ENCODE measurements around the gene TNMD.

Gene TNMD

GRCh38 chrX:100609591-100609990 lies 24.9 kb downstream of the TNMD start:
- no peaks in the 10 kb centered on the region for H3K9me3 ChIP-seq (ENCODE audit: control insufficient read depth, low read depth, low read length)
- peaks cover 32% of the 10 kb centered on the region for H3K4me1 ChIP-seq (ENCODE audit: control insufficient read depth, low read depth, low read length)
- no peak overlapping the region for H3K27ac ChIP-seq (ENCODE audit: low read length)
- H3K9ac ChIP-seq (ENCODE audit: low read length), result no peak overlapping the region
- H3K36me3 ChIP-seq (ENCODE audit: control insufficient read depth, low read depth, low read length), result no peaks in the 10 kb centered on the region
- peak overlapping the region; percentile 42 for H3K4me3 ChIP-seq (ENCODE audit: low read length)
- no peaks in the 10 kb centered on the region for H3K27me3 ChIP-seq (ENCODE audit: control insufficient read depth, insufficient read depth, low read length)

- Histone ChIP-seq H3K9ac (ENCODE audit: low read length) (no peak overlapping the region), H3K27me3 (ENCODE audit: control insufficient read depth, insufficient read depth, low read length) (no peaks in the 10 kb centered on the region), H3K4me1 (ENCODE audit: control insufficient read depth, low read depth, low read length) (peaks cover 36% of the 10 kb centered on the region), H3K36me3 (ENCODE audit: control insufficient read depth, low read depth, low read length) (no peaks in the 10 kb centered on the region), H3K9me3 (ENCODE audit: control insufficient read depth, low read depth, low read length) (no peaks in the 10 kb centered on the region), H3K4me3 (ENCODE audit: low read length) (no peak overlapping the region), H3K27ac (ENCODE audit: low read length) (no peak overlapping the region)
Measured at GRCh38 chrX:100611951-100612350, 27.2 kb downstream of the TNMD start.

DNA sequence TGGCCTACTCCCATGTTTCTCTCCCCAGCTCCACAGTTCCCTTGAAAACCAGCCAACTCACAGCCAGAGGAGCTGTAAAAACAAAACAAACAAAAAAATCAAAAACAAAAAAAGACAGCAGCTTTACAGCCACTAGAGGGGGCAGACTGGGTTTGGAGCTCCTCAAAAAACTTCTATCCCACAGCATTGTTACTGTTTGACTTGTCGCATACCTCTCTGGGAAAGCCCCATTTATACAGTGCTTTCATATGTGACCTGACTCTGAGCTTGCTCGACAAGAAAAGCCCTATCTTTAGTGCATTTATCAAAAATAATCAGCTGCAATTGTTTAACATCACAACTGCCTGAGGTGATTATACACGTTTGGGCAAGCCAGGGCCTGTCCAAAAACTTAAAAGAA lies 30.3 kb downstream of the TNMD start:
- Histone ChIP-seq H3K27me3 (ENCODE audit: control insufficient read depth, insufficient read depth, low read length) (no peaks in the 10 kb centered on the region), H3K4me1 (ENCODE audit: control insufficient read depth, low read depth, low read length) (peaks cover 19% of the 10 kb centered on the region), H3K9me3 (ENCODE audit: control insufficient read depth, low read depth, low read length) (no peaks in the 10 kb centered on the region), H3K9ac (ENCODE audit: low read length) (no peak overlapping the region), H3K36me3 (ENCODE audit: control insufficient read depth, low read depth, low read length) (no peaks in the 10 kb centered on the region), H3K27ac (ENCODE audit: low read length) (no peak overlapping the region), H3K4me3 (ENCODE audit: low read length) (no peak overlapping the region)

DNA sequence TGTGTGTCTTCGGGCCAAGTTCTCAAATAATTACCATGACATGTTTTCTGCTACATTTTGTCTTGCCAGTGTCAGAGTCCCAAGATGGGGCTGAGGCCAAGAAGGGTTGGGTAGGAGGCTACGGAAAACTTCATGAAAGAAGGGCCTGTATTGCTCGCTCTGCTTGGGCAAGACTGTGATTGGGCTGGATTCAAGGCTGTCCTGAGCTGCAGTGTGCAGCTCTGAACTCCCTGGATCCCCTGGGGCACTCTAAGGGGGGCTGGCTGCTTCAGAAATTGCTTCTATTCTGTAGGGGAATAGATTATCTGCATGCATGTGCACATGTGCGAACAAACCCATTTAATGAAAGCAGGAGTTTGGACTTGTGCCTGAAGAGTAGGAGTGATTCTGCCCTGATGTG lies 38.3 kb downstream of the TNMD start:
- H3K36me3 ChIP-seq (ENCODE audit: control insufficient read depth, low read depth, low read length), result peaks cover 7% of the 10 kb centered on the region
- H3K9ac ChIP-seq (ENCODE audit: low read length), result no peak overlapping the region
- no peaks in the 10 kb centered on the region for H3K27me3 ChIP-seq (ENCODE audit: control insufficient read depth, insufficient read depth, low read length)
- no peaks in the 10 kb centered on the region for H3K9me3 ChIP-seq (ENCODE audit: control insufficient read depth, low read depth, low read length)
- H3K4me1 ChIP-seq (ENCODE audit: control insufficient read depth, low read depth, low read length), result no peaks in the 10 kb centered on the region
- H3K27ac ChIP-seq (ENCODE audit: low read length), result no peak overlapping the region
- no peak overlapping the region for H3K4me3 ChIP-seq (ENCODE audit: low read length)

DNA sequence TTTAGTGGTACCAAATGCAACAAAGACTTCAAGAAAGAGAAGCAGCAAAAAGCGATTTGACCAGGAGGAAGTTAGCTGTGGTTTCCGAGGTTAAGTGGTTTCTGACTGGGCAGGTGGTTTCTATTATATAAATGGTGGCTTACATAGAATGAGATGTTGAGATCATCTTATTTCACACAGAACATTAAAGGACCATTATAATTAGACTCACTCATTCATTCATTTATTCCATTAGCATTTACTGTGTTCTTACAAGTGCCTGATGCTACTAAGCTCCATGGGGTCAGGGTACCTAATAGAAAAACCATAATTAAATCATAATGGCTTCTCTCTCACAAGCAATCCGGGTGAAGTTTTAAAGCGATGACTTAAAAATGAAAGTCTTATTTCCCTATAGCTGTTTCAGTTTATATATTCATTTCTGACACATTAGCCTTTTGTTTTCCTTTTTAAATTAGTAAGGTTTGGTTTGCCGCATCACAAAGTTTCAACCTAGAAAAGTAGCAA lies 41.3 kb downstream of the TNMD start:
- Histone ChIP-seq H3K9ac (ENCODE audit: low read length) (no peak overlapping the region), H3K36me3 (ENCODE audit: control insufficient read depth, low read depth, low read length) (peaks cover 36% of the 10 kb centered on the region), H3K27ac (ENCODE audit: low read length) (no peak overlapping the region), H3K4me3 (ENCODE audit: low read length) (no peak overlapping the region), H3K4me1 (ENCODE audit: control insufficient read depth, low read depth, low read length) (no peaks in the 10 kb centered on the region), H3K9me3 (ENCODE audit: control insufficient read depth, low read depth, low read length) (no peaks in the 10 kb centered on the region), H3K27me3 (ENCODE audit: control insufficient read depth, insufficient read depth, low read length) (no peaks in the 10 kb centered on the region)

- Histone ChIP-seq H3K4me3 (ENCODE audit: low read length) (peak overlapping the region; percentile 66), H3K9me3 (ENCODE audit: control insufficient read depth, low read depth, low read length) (no peaks in the 10 kb centered on the region), H3K27me3 (ENCODE audit: control insufficient read depth, insufficient read depth, low read length) (no peaks in the 10 kb centered on the region), H3K4me1 (ENCODE audit: control insufficient read depth, low read depth, low read length) (peaks cover 17% of the 10 kb centered on the region), H3K27ac (ENCODE audit: low read length) (no peak overlapping the region), H3K9ac (ENCODE audit: low read length) (peak overlapping the region; percentile 85), H3K36me3 (ENCODE audit: control insufficient read depth, low read depth, low read length) (peaks cover 47% of the 10 kb centered on the region)
Measured at GRCh38 chrX:100635040-100635439, 50.3 kb downstream of the TNMD start.

DNA sequence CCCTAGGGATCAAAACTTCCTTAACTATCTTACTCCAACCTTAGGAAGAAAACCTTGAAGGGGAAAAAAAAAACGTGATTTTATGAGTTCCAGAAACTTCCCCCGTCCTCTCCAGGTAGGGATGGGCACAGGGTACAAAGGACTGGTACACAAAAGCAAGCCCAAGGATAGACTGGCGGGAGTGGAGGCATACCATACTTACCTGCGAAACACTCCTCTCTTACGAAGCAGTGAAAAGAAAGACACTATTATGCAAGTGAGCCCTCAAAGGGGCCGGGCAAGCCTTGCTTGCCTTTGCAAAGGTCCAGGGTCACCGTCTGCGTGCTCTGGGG lies 51.2 kb downstream of the TNMD start:
- H3K36me3 ChIP-seq (ENCODE audit: control insufficient read depth, low read depth, low read length), result peaks cover 38% of the 10 kb centered on the region
- peaks cover 17% of the 10 kb centered on the region for H3K4me1 ChIP-seq (ENCODE audit: control insufficient read depth, low read depth, low read length)
- peak overlapping the region; percentile 85 for H3K9ac ChIP-seq (ENCODE audit: low read length)
- peak overlapping the region; percentile 66 for H3K4me3 ChIP-seq (ENCODE audit: low read length)
- no peaks in the 10 kb centered on the region for H3K9me3 ChIP-seq (ENCODE audit: control insufficient read depth, low read depth, low read length)
- H3K27ac ChIP-seq (ENCODE audit: low read length), result peak overlapping the region; percentile 58
- H3K27me3 ChIP-seq (ENCODE audit: control insufficient read depth, insufficient read depth, low read length), result no peaks in the 10 kb centered on the region

GRCh38 chrX:100636321-100636991 lies 51.7 kb downstream of the TNMD start, which contains the start of gene TSPAN6:
TSPAN6 (minus strand) TSS chrX:100636806; CDS start chrX:100636694, 112 bp downstream.
- peaks cover 17% of the 10 kb centered on the region for H3K4me1 ChIP-seq (ENCODE audit: control insufficient read depth, low read depth, low read length)
- H3K27me3 ChIP-seq (ENCODE audit: control insufficient read depth, insufficient read depth, low read length), result no peaks in the 10 kb centered on the region
- peak within 1 kb of the TSS; percentile 85 for H3K9ac ChIP-seq (ENCODE audit: low read length)
- no peaks in the 10 kb centered on the region for H3K9me3 ChIP-seq (ENCODE audit: control insufficient read depth, low read depth, low read length)
- peak within 1 kb of the TSS; percentile 66 for H3K4me3 ChIP-seq (ENCODE audit: low read length)
- peak within 1 kb of the TSS; percentile 67 for H3K27ac ChIP-seq (ENCODE audit: low read length)
- peaks cover 33% of the 10 kb centered on the region for H3K36me3 ChIP-seq (ENCODE audit: control insufficient read depth, low read depth, low read length)

DNA sequence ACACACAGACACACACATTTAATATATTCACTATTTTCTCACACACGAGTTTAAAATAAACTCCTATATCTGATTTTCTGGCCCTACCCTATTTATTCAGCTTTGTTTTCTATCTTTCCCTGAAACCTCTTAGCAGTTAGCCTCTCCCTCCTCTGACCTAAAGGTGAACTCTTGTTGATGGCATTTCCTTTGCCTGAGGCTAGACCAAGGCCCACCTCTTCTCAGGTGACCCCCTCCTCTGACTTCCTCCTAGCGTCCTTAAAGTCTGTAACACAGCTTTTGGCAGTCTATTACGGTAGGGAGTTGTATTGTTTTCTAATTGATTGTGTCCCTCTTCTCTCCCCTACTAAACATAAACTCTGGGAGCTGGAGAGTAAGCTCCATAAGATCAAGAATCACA lies 57.6 kb downstream of the TNMD start:
- Histone ChIP-seq H3K9me3 (ENCODE audit: control insufficient read depth, low read depth, low read length) (no peaks in the 10 kb centered on the region), H3K9ac (ENCODE audit: low read length) (no peak overlapping the region), H3K27me3 (ENCODE audit: control insufficient read depth, insufficient read depth, low read length) (no peaks in the 10 kb centered on the region), H3K4me1 (ENCODE audit: control insufficient read depth, low read depth, low read length) (peaks cover 10% of the 10 kb centered on the region), H3K4me3 (ENCODE audit: low read length) (no peak overlapping the region), H3K27ac (ENCODE audit: low read length) (no peak overlapping the region), H3K36me3 (ENCODE audit: control insufficient read depth, low read depth, low read length) (no peaks in the 10 kb centered on the region)

GRCh38 chrX:100643212-100643611 lies 58.5 kb downstream of the TNMD start:
- no peak overlapping the region for H3K4me3 ChIP-seq (ENCODE audit: low read length)
- no peak overlapping the region for H3K9ac ChIP-seq (ENCODE audit: low read length)
- no peaks in the 10 kb centered on the region for H3K27me3 ChIP-seq (ENCODE audit: control insufficient read depth, insufficient read depth, low read length)
- no peaks in the 10 kb centered on the region for H3K36me3 ChIP-seq (ENCODE audit: control insufficient read depth, low read depth, low read length)
- H3K9me3 ChIP-seq (ENCODE audit: control insufficient read depth, low read depth, low read length), result no peaks in the 10 kb centered on the region
- H3K27ac ChIP-seq (ENCODE audit: low read length), result no peak overlapping the region
- peaks cover 9% of the 10 kb centered on the region for H3K4me1 ChIP-seq (ENCODE audit: control insufficient read depth, low read depth, low read length)

GRCh38 chrX:100643956-100644860 lies 59.5 kb downstream of the TNMD start, which contains the start of gene SRPX2:
SRPX2 (plus strand) TSS chrX:100644199; CDS start chrX:100646323, 2,124 bp downstream.
- Histone ChIP-seq H3K4me3 (ENCODE audit: low read length) (no peak within 1 kb of the TSS), H3K4me1 (ENCODE audit: control insufficient read depth, low read depth, low read length) (peaks cover 19% of the 10 kb centered on the region), H3K9ac (ENCODE audit: low read length) (no peak within 1 kb of the TSS), H3K36me3 (ENCODE audit: control insufficient read depth, low read depth, low read length) (no peaks in the 10 kb centered on the region), H3K9me3 (ENCODE audit: control insufficient read depth, low read depth, low read length) (no peaks in the 10 kb centered on the region), H3K27me3 (ENCODE audit: control insufficient read depth, insufficient read depth, low read length) (no peaks in the 10 kb centered on the region), H3K27ac (ENCODE audit: low read length) (no peak within 1 kb of the TSS)
